Upper lobe of right lung (tissue), 1 donor: ENCODE data around the gene DENND2A. TPM values are rescaled to one million over a fixed set of nuclear protein-coding genes. Genes with fewer than 3 reads are reported as not detected.
"Not testable (repeated sequence)": the region's sequence is repeated elsewhere in the genome, so short reads cannot be mapped to it uniquely, and the experiment has no call there.

ENCODE experiments used
- ATAC-seq: fragments of 200-7000 bp; cut with Tn5 transposase; one replicate; pipeline ENCODE4 v1.9.1; 2020; ENCODE audit warnings: mild to moderate bottlenecking, moderate library complexity
- DNase-seq: peaks from one replicate; pipeline ENCODE4 v3.0.0-alpha.2; 2020
- H3K27ac ChIP-seq: fragments of 200-600 bp; one replicate; pipeline ENCODE4 v1.8.0; 2022
- H3K27me3 ChIP-seq: fragments of 200-600 bp; one replicate; pipeline ENCODE4 v1.8.0; 2022; ENCODE audit warnings: mild to moderate bottlenecking
- H3K36me3 ChIP-seq: fragments of 200-600 bp; one replicate; pipeline ENCODE4 v1.8.0; 2022
- H3K4me1 ChIP-seq: fragments of 200-600 bp; one replicate; pipeline ENCODE4 v1.8.0; 2022
- H3K4me3 ChIP-seq: fragments of 200-600 bp; one replicate; pipeline ENCODE4 v1.8.0; 2022; ENCODE audit warnings: mild to moderate bottlenecking
- H3K9me3 ChIP-seq: fragments of 200-600 bp; one replicate; pipeline ENCODE4 v1.8.0; 2022
- intact Hi-C: fragments of 100-400 bp; cut with DNase I; formaldehyde crosslinking; loops from one replicate; pipeline ENCODE4 v1.11.0; 2022
- total RNA-seq: library from RNA; stranded (reverse); fragmentation: NEBNext Ultra II Directional; extraction: Animal tissue kit (Norgen Biotek cat#: 25700); gene quantifications from one replicate; pipeline ENCODE4 v1.2.1, GENCODE V29; 2021
- TF ChIP-seq, protein P1 (sequence below): fragments of 200-600 bp; IDR thresholded peaks from one replicate; pipeline ENCODE4 v1.8.0; 2022; ENCODE audit warnings: antibody characterized with exemption
- donor health status: DM: no; HTN: yes; CAD: no; lungs with severe emphysema.

Gene DENND2A
- total RNA-seq, 1 donor from 2014 or later, result 26.2 TPM

GRCh38 chr7:140646931-140647647 lies 6.5 kb upstream of the DENND2A start:
- Histone ChIP-seq H3K9me3 (no peaks in the 10 kb centered on the region), H3K27me3 (peaks cover 9% of the 10 kb centered on the region), H3K27ac (no peak overlapping the region), H3K4me3 (no peak overlapping the region), H3K36me3 (no peaks in the 10 kb centered on the region), H3K4me1 (no peaks in the 10 kb centered on the region)
- DNase-seq (peak; percentile 63), ATAC-seq (peak; percentile 77)
- intact Hi-C loops, result no loop called here
- TF ChIP-seq, protein P1, sequence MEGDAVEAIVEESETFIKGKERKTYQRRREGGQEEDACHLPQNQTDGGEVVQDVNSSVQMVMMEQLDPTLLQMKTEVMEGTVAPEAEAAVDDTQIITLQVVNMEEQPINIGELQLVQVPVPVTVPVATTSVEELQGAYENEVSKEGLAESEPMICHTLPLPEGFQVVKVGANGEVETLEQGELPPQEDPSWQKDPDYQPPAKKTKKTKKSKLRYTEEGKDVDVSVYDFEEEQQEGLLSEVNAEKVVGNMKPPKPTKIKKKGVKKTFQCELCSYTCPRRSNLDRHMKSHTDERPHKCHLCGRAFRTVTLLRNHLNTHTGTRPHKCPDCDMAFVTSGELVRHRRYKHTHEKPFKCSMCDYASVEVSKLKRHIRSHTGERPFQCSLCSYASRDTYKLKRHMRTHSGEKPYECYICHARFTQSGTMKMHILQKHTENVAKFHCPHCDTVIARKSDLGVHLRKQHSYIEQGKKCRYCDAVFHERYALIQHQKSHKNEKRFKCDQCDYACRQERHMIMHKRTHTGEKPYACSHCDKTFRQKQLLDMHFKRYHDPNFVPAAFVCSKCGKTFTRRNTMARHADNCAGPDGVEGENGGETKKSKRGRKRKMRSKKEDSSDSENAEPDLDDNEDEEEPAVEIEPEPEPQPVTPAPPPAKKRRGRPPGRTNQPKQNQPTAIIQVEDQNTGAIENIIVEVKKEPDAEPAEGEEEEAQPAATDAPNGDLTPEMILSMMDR, result peak; percentile 48

DNA sequence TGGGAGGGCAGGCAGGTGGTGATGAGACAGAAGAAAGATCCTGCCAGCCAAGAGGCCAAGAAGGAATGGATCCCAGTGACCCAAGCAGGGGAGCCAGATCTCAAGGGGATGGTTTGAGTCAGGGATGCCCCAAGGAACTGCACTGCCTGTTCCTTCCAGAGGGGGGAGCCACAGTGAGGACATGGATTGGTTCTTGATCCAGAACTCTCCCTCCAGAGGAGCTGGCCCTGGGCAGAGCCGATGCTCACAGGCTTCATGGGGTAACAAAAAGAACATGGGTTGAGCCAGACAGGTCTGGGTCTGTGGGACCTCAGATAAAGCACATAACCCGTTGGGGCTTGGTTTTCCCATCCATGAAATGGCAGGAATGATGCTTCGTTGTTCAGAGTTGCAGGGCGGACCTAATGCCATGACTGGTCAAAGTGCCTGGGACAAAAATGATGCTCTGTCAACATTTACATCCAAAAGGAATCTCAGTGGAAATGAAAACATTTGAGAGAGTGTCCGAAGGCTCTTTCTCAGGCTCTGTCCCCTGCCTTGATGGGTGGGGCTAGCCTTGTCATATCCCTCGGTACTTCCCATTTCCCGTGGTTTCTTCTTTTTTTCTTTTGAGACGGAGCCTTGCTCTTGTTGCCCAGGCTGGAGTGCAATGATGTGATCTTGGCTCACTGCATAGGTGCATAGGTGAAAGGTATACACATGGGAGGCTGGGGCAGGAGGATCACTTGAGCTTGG lies 4.7 kb upstream of the DENND2A start:
- Histone ChIP-seq H3K4me3 (no peak overlapping the region), H3K27ac (no peak overlapping the region), H3K9me3 (no peaks in the 10 kb centered on the region), H3K4me1 (peaks cover 2% of the 10 kb centered on the region), H3K27me3 (peaks cover 9% of the 10 kb centered on the region), H3K36me3 (no peaks in the 10 kb centered on the region)
- DNase-seq, result peak; percentile 46
- TF ChIP-seq, protein P1, result peak; percentile 33
- intact Hi-C loops, result no loop called here
- ATAC-seq, result no peak

- H3K27me3 ChIP-seq, result peaks cover 13% of the 10 kb centered on the region
- H3K4me3 ChIP-seq, intact Hi-C loops, H3K27ac ChIP-seq, H3K36me3 ChIP-seq, H3K9me3 ChIP-seq, H3K4me1 ChIP-seq, ATAC-seq: not testable (repeated sequence)
- peak; percentile 39 for DNase-seq
Observed at GRCh38 chr7:140644761-140645160, 4.1 kb upstream of the DENND2A start.

DNA sequence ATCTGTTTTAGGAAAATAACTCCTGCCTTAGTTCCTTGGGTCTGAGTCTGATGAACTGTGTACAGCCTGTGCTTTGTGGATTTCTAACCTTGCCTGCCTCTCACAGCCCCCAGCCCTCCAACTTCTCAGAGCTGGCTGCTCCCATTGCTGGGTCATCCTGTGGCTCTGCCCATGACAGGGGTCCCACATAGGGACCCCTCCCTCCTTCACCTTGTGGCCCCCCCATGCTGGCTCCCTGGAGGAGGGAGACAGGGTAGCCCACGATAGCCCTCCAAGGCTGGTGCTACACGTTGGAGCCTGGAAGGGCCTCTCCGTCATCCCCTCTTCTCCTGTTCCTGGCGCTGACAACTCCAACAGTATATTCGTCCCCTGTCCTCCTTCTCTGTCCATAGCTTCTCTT lies 2.8 kb upstream of the DENND2A start:
- Histone ChIP-seq H3K27me3 (peaks cover 25% of the 10 kb centered on the region), H3K4me1 (peaks cover 2% of the 10 kb centered on the region), H3K36me3 (no peaks in the 10 kb centered on the region), H3K9me3 (no peaks in the 10 kb centered on the region), H3K4me3 (no peak overlapping the region), H3K27ac (no peak overlapping the region)
- DNase-seq (peak; percentile 28), ATAC-seq (no peak)
- intact Hi-C loops, result no loop called here
- TF ChIP-seq, protein P1, result no peak

DNA sequence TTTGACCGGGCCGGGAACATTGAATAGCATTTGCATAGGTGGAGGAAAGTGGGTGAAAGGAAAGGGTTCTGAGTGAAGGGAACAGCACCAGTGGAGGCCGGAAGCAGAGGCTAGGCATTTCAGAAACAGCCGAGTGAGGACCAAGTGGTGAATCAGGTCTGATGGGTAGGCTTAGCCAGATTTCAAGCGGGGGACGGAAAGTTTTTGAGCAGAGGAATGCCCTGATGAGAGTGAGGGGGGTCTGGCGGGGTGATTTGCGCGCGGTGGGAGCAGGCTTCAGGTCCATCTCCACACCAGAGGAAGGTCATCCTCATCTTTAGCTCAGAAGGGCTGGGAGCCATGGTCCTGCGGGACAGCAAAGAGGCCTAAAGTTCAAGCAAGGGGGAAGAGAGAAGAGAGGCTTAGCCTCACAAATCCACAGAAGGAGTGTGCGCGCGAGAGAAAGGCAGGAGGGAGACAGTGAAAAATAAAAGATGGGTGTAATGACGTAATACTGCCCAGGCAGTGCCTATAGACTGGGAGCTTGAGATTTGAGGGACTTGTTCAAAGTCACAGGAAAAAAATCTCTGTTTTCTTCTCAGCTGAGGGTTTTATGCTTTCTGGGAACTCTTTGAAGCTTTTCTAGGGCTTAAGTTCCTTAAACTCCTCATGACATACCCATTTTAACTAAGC lies 1.0 kb upstream of the DENND2A start:
- no peaks in the 10 kb centered on the region for H3K36me3 ChIP-seq
- intact Hi-C loops, result no loop called here
- peaks cover 2% of the 10 kb centered on the region for H3K4me1 ChIP-seq
- TF ChIP-seq, protein P1, result no peak
- ATAC-seq, result no peak
- DNase-seq, result no peak
- peaks cover 25% of the 10 kb centered on the region for H3K27me3 ChIP-seq
- H3K9me3 ChIP-seq, result no peaks in the 10 kb centered on the region
- H3K27ac ChIP-seq, result peak overlapping the region; percentile 74
- peak overlapping the region; percentile 52 for H3K4me3 ChIP-seq
